ENCODE results near the gene RPL36AL.
"Not testable (repeated sequence)": the region's sequence is repeated elsewhere in the genome, so short reads cannot be mapped to it uniquely, and the experiment has no call there.

RPL36AL gene

GRCh38 chr14:49633640-49634546 lies 13.5 kb upstream of the RPL36AL start:
- peak; percentile 74 for TF ChIP-seq POLR2A (IDR thresholded peaks at IDR 0.05; ENCODE audit: low read depth, low read length)
- peak; percentile 52 for FAIRE-seq
- DNase-seq (ENCODE audit: insufficient read length, low spot score): peak; percentile 72

- no peak for DNase-seq (ENCODE audit: insufficient read length, low spot score)
- TF ChIP-seq POLR2A (IDR thresholded peaks at IDR 0.05; ENCODE audit: low read depth, low read length): no peak
- FAIRE-seq: no peak
Measured at GRCh38 chr14:49623941-49624839, 3.8 kb upstream of the RPL36AL start.

GRCh38 chr14:49623387-49623786 lies 3.0 kb upstream of the RPL36AL start:
- FAIRE-seq (no peak), DNase-seq (ENCODE audit: insufficient read length, low spot score) (no peak)
- no peak for TF ChIP-seq POLR2A (IDR thresholded peaks at IDR 0.05; ENCODE audit: low read depth, low read length)

- no peak for TF ChIP-seq POLR2A (IDR thresholded peaks at IDR 0.05; ENCODE audit: low read depth, low read length)
- FAIRE-seq (no peak), DNase-seq (ENCODE audit: insufficient read length, low spot score) (no peak)
Measured at GRCh38 chr14:49622022-49622607, 1.7 kb upstream of the RPL36AL start.

- no peak for DNase-seq (ENCODE audit: insufficient read length, low spot score)
- no peak for FAIRE-seq
- TF ChIP-seq POLR2A (IDR thresholded peaks at IDR 0.05; ENCODE audit: low read depth, low read length): no peak
Measured at GRCh38 chr14:49621114-49621881, 872 bp upstream of the RPL36AL start.

GRCh38 chr14:49619730-49620129 lies 696 bp downstream of the RPL36AL start:
- no peak for FAIRE-seq
- no peak for TF ChIP-seq POLR2A (IDR thresholded peaks at IDR 0.05; ENCODE audit: low read depth, low read length)
- no peak for DNase-seq (ENCODE audit: insufficient read length, low spot score)

GRCh38 chr14:49619273-49619672 lies 1.2 kb downstream of the RPL36AL start:
- FAIRE-seq; DNase-seq (ENCODE audit: insufficient read length, low spot score): not testable (repeated sequence)

- no peak for TF ChIP-seq POLR2A (IDR thresholded peaks at IDR 0.05; ENCODE audit: low read depth, low read length)
- FAIRE-seq: no peak
- no peak for DNase-seq (ENCODE audit: insufficient read length, low spot score)
Measured at GRCh38 chr14:49617852-49618519, 2.4 kb downstream of the RPL36AL start.

GRCh38 chr14:49615776-49616175 lies 4.7 kb downstream of the RPL36AL start:
- FAIRE-seq: no peak

GRCh38 chr14:49614196-49614595 lies 6.2 kb downstream of the RPL36AL start:
- no peak for TF ChIP-seq POLR2A (IDR thresholded peaks at IDR 0.05; ENCODE audit: low read depth, low read length)
- DNase-seq (ENCODE audit: insufficient read length, low spot score) (no peak), FAIRE-seq (no peak)

More at GRCh38 chr14:49615776-49616175, 4.7 kb downstream of the RPL36AL start:
- no peak for DNase-seq (ENCODE audit: insufficient read length, low spot score)
- TF ChIP-seq POLR2A (IDR thresholded peaks at IDR 0.05; ENCODE audit: low read depth, low read length): no peak

- no peak for TF ChIP-seq POLR2A (IDR thresholded peaks at IDR 0.05; ENCODE audit: low read depth, low read length)
- FAIRE-seq: no peak
- DNase-seq (ENCODE audit: insufficient read length, low spot score): no peak
Measured at GRCh38 chr14:49612671-49613070, 7.8 kb downstream of the RPL36AL start.

- no peak for TF ChIP-seq POLR2A (IDR thresholded peaks at IDR 0.05; ENCODE audit: low read depth, low read length)
- DNase-seq (ENCODE audit: insufficient read length, low spot score) (no peak), FAIRE-seq (no peak)
Measured at GRCh38 chr14:49612251-49612650, 8.2 kb downstream of the RPL36AL start.

- TF ChIP-seq POLR2A (IDR thresholded peaks at IDR 0.05; ENCODE audit: low read depth, low read length): no peak
- DNase-seq (ENCODE audit: insufficient read length, low spot score) (no peak), FAIRE-seq (no peak)
Measured at GRCh38 chr14:49607583-49607982, 12.8 kb downstream of the RPL36AL start.
